ENCODE results near the gene TXNDC8. TPM values are rescaled to one million over a fixed set of nuclear protein-coding genes. Genes with fewer than 3 reads are reported as not detected.

TXNDC8 gene
- total RNA-seq, 1 donor from 2014 or later: not detected

DNA sequence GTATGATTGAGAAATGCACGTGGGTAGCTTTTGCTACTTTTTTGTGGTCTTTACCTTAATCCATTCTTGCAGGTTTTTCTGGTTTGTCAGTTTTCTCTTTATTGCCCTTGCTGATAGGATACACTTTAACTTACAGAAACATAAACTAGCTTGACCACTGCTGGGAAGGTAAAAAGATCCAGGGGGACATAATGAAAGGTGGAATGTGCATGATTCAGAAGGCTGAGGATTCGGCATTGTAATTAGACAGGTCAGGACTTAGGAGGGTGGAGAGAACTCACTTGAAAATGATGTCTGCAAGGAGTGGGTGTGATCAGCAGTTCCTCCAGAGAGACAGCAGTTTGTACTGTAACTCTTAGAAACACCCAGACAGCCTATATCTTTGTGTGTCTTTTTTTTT is 19.8 kb upstream of the TXNDC8 start:
- TF ChIP-seq, protein P1, sequence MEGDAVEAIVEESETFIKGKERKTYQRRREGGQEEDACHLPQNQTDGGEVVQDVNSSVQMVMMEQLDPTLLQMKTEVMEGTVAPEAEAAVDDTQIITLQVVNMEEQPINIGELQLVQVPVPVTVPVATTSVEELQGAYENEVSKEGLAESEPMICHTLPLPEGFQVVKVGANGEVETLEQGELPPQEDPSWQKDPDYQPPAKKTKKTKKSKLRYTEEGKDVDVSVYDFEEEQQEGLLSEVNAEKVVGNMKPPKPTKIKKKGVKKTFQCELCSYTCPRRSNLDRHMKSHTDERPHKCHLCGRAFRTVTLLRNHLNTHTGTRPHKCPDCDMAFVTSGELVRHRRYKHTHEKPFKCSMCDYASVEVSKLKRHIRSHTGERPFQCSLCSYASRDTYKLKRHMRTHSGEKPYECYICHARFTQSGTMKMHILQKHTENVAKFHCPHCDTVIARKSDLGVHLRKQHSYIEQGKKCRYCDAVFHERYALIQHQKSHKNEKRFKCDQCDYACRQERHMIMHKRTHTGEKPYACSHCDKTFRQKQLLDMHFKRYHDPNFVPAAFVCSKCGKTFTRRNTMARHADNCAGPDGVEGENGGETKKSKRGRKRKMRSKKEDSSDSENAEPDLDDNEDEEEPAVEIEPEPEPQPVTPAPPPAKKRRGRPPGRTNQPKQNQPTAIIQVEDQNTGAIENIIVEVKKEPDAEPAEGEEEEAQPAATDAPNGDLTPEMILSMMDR (conservative IDR thresholded peaks at IDR 0.05; ENCODE audit: low read depth, low read length): no peak
- no peak for DNase-seq (ENCODE audit: low read depth)
- no peak overlapping the region for H3K4me3 ChIP-seq (ENCODE audit: low read depth, low read length)

DNA sequence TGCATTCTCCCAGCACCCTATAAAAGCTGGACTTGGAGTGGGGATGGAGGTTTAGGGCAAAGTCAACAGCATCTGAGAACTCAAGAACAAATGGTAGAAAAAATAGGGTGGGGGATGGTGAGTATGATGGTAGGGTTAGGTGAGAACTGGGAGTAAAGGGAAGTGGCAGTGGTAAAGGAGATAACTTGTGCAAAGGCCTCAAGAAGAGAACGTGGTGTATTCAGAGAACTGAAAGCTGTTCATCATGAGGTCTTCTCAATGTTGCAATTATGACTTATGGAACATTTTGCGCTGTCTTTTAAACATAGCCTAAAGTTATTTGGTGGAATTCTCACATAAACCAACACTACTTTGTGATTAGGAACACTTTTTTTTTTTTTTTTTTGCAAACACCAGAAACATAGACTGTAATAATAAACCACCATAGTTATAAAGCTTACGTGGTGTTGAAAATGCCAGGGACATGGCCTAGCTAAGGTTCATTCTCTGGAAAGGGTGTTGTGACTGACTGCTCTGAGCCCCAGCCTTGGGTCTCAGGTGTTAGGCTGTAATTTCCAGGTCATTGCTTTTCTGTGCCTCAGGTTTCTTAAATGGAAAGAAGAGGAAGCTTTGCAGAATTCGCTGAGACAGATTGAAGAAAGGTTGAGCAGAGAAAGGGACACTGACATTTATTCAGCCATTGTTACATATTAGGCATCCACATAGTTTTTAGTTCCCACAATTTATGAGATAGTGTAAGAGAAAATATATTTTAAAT is 19.2 kb upstream of the TXNDC8 start:
- TF ChIP-seq, protein P1 (conservative IDR thresholded peaks at IDR 0.05; ENCODE audit: low read depth, low read length): no peak
- no peak overlapping the region for H3K4me3 ChIP-seq (ENCODE audit: low read depth, low read length)
- no peak for DNase-seq (ENCODE audit: low read depth)

DNA sequence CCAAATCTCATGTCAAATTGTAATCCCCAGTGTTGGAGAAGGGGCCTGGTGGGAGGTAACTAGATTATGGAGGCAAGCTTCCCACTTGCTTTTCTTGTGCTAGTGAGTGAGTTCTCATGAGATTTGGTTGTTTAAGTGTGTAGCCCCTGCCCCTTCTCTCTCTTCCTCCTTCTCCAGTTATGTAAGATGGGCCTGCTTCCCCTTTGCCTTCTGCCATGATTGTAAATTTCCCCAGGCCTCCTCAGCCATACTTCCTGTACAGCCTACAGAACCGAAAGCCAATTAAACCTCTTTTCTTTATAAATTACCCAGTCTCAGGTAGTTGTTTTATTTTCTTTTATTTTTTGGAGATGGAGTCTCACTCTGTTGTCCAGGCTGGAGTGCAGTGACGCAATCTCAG is 18.2 kb upstream of the TXNDC8 start:
- no peak for DNase-seq (ENCODE audit: low read depth)
- TF ChIP-seq, protein P1 (conservative IDR thresholded peaks at IDR 0.05; ENCODE audit: low read depth, low read length): no peak
- no peak overlapping the region for H3K4me3 ChIP-seq (ENCODE audit: low read depth, low read length)

DNA sequence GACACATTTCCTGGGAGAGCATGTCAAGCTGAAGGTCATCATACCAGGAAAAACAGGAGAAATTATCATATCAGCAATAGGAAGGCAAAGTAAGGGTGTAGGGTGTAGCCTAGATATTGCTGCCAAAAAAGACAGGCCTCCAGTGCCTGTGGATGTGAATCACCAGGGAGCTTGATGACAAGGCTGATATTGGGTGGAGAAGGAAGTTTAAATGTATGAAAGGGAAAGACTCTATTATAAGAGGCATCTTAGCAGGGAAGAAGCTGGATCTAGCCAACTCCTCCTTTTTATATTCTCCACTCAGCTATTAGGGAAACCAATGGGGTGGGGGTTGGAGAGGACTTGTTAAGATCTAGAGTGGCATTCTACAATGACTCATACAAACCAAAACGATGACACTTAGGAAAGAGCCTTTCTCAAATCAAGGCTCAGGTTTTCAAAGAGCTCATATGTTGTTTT is 13.4 kb upstream of the TXNDC8 start:
- DNase-seq (ENCODE audit: low read depth): no peak
- H3K4me3 ChIP-seq (ENCODE audit: low read depth, low read length): no peak overlapping the region
- TF ChIP-seq, protein P1 (conservative IDR thresholded peaks at IDR 0.05; ENCODE audit: low read depth, low read length): no peak

DNA sequence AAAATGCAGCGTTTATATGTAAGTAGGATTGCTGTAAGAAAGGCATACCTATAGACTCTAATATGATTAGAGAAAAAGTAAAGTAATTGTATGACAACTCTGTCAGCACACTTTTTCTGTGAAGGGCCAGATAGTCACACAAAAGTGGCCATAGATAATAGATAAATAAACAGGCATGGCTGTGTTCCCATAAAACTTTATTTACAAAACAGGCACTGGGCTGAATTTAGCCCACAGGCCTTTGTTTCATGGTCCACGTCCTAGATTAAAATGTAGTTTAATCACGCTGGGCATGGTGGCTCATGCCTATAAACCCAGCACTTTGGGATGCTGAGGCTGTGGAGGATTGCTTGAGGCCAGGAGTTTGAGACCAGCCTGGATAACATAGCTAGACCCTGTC is 8.7 kb upstream of the TXNDC8 start:
- no peak for DNase-seq (ENCODE audit: low read depth)
- TF ChIP-seq, protein P1 (conservative IDR thresholded peaks at IDR 0.05; ENCODE audit: low read depth, low read length): no peak
- H3K4me3 ChIP-seq (ENCODE audit: low read depth, low read length): no peak overlapping the region

DNA sequence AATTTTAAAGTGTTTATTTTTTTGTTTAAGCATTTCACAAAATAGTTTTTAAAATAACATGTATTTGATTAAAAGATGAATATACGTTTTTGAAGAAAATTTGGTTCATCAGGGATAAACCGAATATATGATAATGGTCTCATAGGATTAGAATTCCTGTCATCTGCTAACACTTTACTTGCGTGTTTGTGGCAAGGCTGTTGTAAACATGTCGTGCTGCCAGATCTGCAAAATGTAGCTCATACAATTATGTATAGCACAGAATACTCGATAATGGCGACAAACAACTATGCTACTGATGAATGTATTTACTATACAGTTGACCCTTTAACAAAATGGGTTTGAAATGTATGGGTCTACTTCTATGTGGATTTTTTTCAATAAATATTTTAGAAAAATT is 7.2 kb upstream of the TXNDC8 start:
- H3K4me3 ChIP-seq (ENCODE audit: low read depth, low read length): no peak overlapping the region
- TF ChIP-seq, protein P1 (conservative IDR thresholded peaks at IDR 0.05; ENCODE audit: low read depth, low read length): no peak
- DNase-seq (ENCODE audit: low read depth): no peak

DNA sequence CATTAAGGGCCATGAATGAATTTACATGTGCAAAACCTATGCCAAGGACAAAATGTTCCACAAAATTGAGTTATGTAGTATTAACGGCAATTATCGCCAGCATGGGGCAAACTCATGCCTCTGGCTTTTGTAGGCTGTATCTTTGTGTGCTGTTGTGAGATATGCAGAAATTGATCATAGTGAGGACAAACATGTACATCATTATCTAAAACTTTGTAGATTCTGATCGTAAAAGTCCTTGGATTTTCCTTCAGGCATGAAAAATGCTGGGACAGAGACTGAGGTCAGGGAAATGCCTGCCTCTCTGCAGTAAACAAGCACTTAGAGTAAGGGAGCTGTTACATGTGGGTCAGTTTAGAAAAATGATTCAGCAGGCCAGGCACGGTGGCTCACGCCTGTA is 5.9 kb upstream of the TXNDC8 start:
- H3K4me3 ChIP-seq (ENCODE audit: low read depth, low read length): no peak overlapping the region
- TF ChIP-seq, protein P1 (conservative IDR thresholded peaks at IDR 0.05; ENCODE audit: low read depth, low read length): no peak

More for the DNA sequence above, 5.9 kb upstream of the TXNDC8 start:
- no peak for DNase-seq (ENCODE audit: low read depth)

Data from epithelial cell of proximal tubule (primary cell).